ENCODE measurements around the gene AKR1B1. TPM values are rescaled to one million over a fixed set of nuclear protein-coding genes. Genes with fewer than 3 reads are reported as not detected.

AKR1B1 gene
- total RNA-seq, 1 experiment from 2014 or later: 104 TPM

- Histone ChIP-seq H3K27ac (ENCODE audit: low read depth, low read length, poor library complexity, severe bottlenecking) (no peak overlapping the region), H3K27me3 (replicated peaks; ENCODE audit: insufficient read depth, low read depth, low read length, poor library complexity) (no peaks in the 10 kb centered on the region), H3K4me3 (ENCODE audit: low read depth, low read length, poor library complexity, severe bottlenecking) (no peak overlapping the region), H3K4me1 (ENCODE audit: insufficient read depth, low read length, poor library complexity, severe bottlenecking) (no peaks in the 10 kb centered on the region), H3K9me3 (ENCODE audit: low read depth, low read length, poor library complexity, severe bottlenecking) (peaks cover 6% of the 10 kb centered on the region), H3K36me3 (ENCODE audit: insufficient read depth, low read length, poor library complexity, severe bottlenecking) (peaks cover 3% of the 10 kb centered on the region)
- CTCF ChIA-PET: interaction anchor here (0.5 kb wide), 1 partner anchor 317 kb away, joined by 6 read pairs; no protein-coding TSS in a partner anchor
- DNase-seq (ENCODE audit: low spot score): no peak
- TF ChIP-seq EZH2 (IDR thresholded peaks at IDR 0.05; ENCODE audit: borderline replicate concordance, low read depth, low read length, poor library complexity, severe bottlenecking) (no peak), CTCF (conservative IDR thresholded peaks at IDR 0.05; ENCODE audit: low read depth, low read length) (no peak)
- intact Hi-C loops (cut with micrococcal nuclease; ENCODE audit: unreplicated experiment): loop anchor here (10.0 kb wide), 2 partner anchors 106 to 516 kb away; partner anchors contain the start of gene AKR1B15
- BruUV-seq (replicated peaks): no TSS peak
- POLR2A ChIA-PET (ENCODE audit: low non-redundant PET): no interaction called here
These were observed 20.0 kb downstream of the AKR1B1 start for GRCh38 chr7:134438946-134439345.

DNA sequence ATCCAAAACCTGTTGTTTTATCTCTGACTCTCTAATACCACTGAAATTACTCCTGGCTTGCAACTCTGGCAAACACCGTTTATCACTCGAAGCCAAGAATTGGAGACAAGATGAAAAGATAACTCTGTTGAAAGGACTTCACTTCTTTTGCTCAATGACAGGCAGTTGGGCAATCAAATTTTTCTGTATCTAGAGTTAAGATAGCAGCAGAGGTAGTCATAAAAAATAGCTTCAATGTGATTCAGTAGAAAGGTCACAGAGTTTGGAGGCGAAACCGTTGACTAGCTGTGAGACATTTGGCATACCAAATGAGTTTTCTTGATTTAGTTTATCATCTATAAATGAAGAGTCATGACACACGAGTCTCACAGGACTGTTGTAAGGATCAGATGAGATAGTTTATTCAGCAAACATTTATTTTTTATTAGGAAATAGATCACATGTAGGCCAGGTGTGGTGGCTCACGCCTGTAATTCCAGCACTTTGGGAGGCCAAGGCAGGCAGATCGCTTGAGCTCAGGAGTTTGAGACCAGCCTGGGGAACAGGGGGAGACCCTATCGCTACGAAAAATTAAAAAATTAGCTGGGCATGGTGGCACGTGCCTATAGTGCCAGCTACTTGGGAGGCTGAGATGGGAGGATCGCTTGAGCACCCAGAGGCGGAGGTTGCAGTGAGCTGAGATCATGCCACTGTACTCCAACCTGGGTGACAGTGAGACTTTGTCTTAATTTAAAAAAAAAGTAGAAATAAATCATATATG, 23.6 kb downstream of the AKR1B1 start:
- H3K27ac ChIP-seq (ENCODE audit: low read depth, low read length, poor library complexity, severe bottlenecking): no peak overlapping the region
- POLR2A ChIA-PET (ENCODE audit: low non-redundant PET): no interaction called here
- H3K4me1 ChIP-seq (ENCODE audit: insufficient read depth, low read length, poor library complexity, severe bottlenecking): peaks cover 3% of the 10 kb centered on the region
- CTCF ChIA-PET: no interaction called here
- no TSS peak for BruUV-seq (replicated peaks)
- TF ChIP-seq EZH2 (IDR thresholded peaks at IDR 0.05; ENCODE audit: borderline replicate concordance, low read depth, low read length, poor library complexity, severe bottlenecking) (no peak), CTCF (conservative IDR thresholded peaks at IDR 0.05; ENCODE audit: low read depth, low read length) (no peak)
- H3K36me3 ChIP-seq (ENCODE audit: insufficient read depth, low read length, poor library complexity, severe bottlenecking): no peaks in the 10 kb centered on the region
- intact Hi-C loops (cut with micrococcal nuclease; ENCODE audit: unreplicated experiment): loop anchor here (10.0 kb wide), 2 partner anchors 109 to 519 kb away; partner anchors contain the start of gene AKR1B15
- no peaks in the 10 kb centered on the region for H3K27me3 ChIP-seq (replicated peaks; ENCODE audit: insufficient read depth, low read depth, low read length, poor library complexity)
- peaks cover 6% of the 10 kb centered on the region for H3K9me3 ChIP-seq (ENCODE audit: low read depth, low read length, poor library complexity, severe bottlenecking)
- DNase-seq (ENCODE audit: low spot score): no peak
- H3K4me3 ChIP-seq (ENCODE audit: low read depth, low read length, poor library complexity, severe bottlenecking): no peak overlapping the region

DNA sequence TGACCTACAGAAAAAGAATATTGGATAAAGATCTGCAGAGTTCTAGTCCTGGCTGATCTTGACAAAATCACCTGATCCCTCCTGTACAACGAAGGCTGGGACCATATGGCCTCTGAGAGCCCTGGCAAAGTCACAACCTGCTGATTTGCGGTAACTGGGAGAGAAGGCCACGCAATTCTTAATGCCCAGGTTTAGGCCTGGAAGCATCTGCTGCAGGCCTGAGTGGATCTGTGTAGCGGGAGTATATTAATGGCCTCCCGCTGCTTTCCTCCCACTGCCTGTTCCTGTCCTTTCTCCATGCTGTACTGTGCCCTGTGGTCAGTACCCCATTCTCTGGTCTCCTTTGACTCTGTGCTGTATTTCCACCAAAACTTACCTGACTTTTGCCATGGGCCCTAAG, 24.2 kb downstream of the AKR1B1 start:
- TF ChIP-seq CTCF (conservative IDR thresholded peaks at IDR 0.05; ENCODE audit: low read depth, low read length) (no peak), EZH2 (IDR thresholded peaks at IDR 0.05; ENCODE audit: borderline replicate concordance, low read depth, low read length, poor library complexity, severe bottlenecking) (no peak)
- ChIA-PET CTCF (no interaction called here), POLR2A (ENCODE audit: low non-redundant PET) (no interaction called here)
- Histone ChIP-seq H3K4me1 (ENCODE audit: insufficient read depth, low read length, poor library complexity, severe bottlenecking) (peaks cover 3% of the 10 kb centered on the region), H3K4me3 (ENCODE audit: low read depth, low read length, poor library complexity, severe bottlenecking) (no peak overlapping the region), H3K27me3 (replicated peaks; ENCODE audit: insufficient read depth, low read depth, low read length, poor library complexity) (no peaks in the 10 kb centered on the region), H3K9me3 (ENCODE audit: low read depth, low read length, poor library complexity, severe bottlenecking) (peaks cover 6% of the 10 kb centered on the region), H3K27ac (ENCODE audit: low read depth, low read length, poor library complexity, severe bottlenecking) (no peak overlapping the region), H3K36me3 (ENCODE audit: insufficient read depth, low read length, poor library complexity, severe bottlenecking) (no peaks in the 10 kb centered on the region)
- no peak for DNase-seq (ENCODE audit: low spot score)
- BruUV-seq (replicated peaks): no TSS peak
- intact Hi-C loops (cut with micrococcal nuclease; ENCODE audit: unreplicated experiment): loop anchor here (10.0 kb wide), 2 partner anchors 110 to 520 kb away; partner anchors contain the start of gene AKR1B15
